Stimulated activated CD8-positive, alpha-beta memory T cell treated with anti-CD3 and anti-CD28 coated beads, Interleukin-4, amount 100 ng/mL, for 1 hour (primary cell): Measurements from ENCODE around the gene CEBPZOS.
A peak's percentile ranks its signal among the peaks of the same experiment; 100 is the strongest.

Source experiments
- DNase-seq, 2 donors: peaks; one replicate each; pipeline ENCODE4 v3.0.0-alpha.2; 2020; ENCODE audit warnings: low read depth in 2 of 2, low spot score in 1 of 2

CEBPZOS gene

DNA sequence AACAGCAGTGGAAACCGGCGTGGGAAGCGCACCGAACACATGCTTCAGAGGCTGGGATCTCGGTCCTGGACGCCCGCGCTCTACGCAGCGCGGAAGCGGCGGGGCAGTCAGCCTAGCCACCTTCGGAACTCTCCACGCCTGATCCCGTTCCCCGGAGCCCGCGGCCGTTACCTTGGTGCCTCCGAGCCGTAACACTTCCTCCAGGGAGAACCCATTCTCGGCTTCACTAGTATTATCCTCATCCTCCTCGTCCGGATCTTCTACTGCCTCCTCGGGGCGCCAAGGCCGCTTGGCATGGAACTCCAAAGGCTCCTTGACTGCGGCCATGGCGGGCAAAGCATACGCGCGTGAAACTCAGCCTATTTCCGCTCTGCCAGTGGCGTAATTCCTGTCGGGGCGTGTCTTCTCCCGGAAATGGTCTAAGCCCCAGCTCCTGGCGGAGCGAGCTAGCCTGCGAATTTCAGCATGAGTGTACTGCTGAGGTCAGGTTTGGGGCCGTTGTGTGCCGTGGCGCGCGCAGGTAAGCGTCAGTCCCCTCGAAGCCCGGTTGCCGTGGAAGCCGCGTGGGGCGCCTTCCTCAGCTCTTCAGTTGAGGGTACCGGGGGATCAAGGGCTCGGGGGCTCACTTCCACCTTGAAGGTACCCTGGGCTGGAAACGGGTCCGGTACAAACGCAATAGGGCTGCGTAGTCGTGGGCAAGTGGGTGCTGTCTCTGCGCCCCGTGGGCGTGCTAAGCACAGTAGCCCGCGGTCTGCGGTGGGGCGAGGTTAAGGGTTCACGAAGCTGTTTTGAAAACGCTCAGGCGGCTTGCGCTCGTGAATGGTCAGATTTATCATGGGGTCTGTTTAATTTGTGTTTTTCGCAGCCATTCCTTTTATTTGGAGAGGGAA lies 35.2 kb downstream of the CEBPZOS start, which contains the start of the genes CEBPZ and NDUFAF7:
Gene CEBPZ, minus strand, starts transcription at position 356 of the 890 bp plus-strand sequence. Its CDS starts 29 bp downstream, at position 327.
Gene NDUFAF7, plus strand, starts transcription at position 418 of the 890 bp plus-strand sequence. Its CDS starts 48 bp downstream, at position 466.
- peak; percentile 67 to 68 for DNase-seq

DNA sequence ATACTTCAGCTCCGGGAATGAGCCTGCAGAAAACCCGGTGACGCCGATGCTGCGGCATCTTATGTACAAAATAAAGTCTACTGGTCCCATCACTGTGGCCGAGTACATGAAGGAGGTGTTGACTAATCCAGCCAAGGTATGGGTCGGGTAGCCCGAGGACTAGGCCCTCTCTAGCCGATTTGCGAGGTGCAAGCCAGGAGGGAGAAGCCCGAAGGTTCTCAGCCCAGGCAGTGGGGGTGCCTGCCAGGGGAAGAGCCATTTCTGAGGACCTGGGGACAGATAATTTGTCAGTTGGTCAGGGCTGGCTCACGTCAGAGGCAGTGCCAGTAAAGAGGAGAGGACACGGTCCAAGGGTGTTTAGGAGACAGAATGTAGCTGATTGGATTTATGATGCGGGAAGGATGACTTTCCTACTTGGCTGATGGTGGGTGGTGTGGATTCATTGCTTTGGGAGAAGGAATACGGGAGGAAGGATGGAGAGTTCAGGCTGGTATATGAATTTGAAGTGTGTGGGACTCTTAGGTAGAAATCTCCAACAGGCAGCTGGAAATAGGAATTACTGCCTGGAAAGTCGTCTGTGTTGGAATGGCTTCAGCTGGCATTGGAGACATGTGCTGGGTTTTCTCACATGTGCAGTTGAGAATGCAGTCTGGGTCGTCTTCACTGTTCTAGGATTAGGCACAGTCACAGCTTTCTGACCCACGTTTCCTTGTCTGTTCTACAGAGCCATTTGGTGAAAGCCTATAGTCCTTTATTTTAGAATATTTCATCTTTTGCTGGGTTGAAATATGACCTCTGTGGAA lies 36.0 kb downstream of the CEBPZOS start:
- no peak for DNase-seq

DNA sequence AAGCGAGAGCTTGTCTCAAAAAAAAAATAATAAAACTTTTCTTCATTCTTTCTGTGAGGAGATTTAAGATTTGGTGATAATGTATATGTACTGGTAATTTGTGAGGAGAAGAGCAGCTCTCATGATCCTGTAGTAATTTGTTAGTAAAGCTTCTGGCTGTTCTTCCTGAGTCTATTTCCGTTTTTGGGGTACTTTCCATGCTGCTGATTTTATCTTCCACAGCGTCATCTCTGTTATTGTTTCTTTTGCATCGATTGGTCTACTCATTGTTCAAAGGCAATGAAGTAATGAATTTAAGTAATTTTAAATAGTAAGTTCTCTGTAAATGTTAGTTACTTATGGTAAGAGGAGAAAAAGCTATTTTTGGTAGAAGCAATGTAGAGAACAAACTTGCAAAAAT lies 47.1 kb downstream of the CEBPZOS start:
- no peak for DNase-seq

DNA sequence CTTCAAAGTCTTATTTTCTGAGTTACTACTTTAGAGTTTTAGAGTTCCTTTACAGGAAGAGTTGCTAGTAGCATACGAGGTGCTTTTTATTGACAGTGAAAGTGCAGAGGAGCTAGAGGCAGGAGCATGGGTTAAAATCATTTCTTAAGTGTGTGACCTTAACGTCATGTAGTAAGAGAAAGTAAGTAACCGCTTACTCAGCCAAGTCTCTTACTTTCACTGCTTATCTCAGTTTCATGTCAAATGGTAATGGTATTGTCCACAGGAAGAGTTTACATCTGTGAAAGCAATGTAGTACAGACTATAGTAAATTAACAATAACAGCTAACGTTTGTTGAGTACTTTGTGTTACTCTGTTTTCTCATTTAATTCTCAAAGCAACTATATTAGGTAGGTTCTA lies 47.7 kb downstream of the CEBPZOS start:
- DNase-seq, result no peak

DNA sequence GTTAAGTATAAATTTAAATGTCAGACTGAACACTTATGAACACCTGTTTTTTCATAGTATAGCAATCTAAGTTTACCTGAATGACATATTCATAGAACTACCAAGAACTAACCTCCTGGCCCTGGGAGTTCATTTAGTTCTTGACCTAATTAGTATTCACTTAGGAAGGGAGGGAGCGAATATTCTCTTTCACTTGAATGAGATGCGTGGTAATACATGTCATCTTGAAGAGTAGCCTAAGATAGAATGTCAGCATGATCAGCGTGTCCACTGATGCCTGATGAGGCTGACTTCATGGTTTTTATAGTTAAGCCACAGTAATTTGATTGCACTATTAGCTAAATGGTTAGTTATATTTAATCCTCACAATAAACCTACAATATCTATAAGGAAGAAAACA lies 48.5 kb downstream of the CEBPZOS start:
- no peak for DNase-seq

DNA sequence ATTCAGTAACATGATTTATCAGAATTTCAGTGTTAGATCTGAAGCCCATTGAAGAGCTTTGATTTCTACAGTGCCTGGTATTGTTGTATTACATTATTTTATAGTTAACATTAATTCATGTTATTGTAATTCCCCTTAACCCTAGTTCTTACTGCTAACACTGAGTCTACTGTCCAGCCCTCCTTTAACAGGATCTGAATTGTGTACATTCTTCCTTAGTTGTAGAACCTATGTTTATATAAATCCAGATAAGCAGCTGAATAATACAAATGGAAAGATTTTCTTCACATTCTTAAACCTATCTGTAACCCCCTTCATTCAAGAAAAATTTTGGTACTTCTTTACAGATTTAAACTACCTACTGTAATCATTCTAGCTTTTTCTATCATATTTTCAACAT lies 49.9 kb downstream of the CEBPZOS start:
- no peak for DNase-seq

DNA sequence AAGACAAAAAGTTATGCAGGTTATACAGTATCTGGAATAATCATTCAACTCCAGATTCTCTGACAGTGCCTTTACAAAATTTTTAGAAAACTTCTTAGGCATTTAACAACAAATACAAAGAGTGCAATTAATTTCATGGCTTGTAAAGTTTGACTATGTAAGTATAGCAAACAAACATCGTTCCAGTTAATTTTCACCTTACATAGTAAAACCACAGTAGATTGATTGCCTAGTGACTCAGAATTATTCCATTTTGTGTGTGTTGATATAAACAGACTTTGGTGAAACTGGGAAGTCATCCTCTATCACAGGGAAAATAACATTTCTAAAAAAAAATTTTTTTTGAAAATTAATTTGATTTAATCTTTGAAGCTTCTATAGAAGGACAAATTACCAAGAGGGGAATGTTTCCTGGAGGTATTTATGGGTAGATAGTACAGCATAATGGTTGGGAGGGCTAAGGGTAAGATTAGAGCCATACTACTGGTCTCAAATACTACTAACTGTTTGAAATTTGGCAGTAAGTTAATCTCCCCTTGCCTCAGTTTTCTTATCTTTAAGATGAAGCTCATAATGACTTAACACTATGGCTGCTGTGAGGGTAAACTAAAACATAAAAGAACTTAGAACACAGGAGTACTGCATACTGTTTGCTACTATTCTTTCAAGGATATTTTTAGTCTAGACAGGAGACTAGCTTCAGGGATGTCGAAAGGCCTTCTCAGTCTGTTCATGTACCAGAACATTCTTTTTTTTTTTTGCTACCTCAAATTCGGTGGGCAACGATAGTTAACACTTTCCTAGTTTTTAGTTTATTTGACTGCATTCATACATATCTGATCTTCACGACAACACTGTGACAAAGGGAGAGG lies 54.8 kb downstream of the CEBPZOS start:
- DNase-seq, result no peak
